SK-N-MC (cell line): ENCODE results near the gene HSPB9.
A peak's percentile ranks its signal among the peaks of the same experiment; 100 is the strongest.

Experiments used
- DNase-seq: peaks from one replicate; pipeline ENCODE4 v3.0.0-alpha.2; 2011; ENCODE audit warnings: low read depth, low spot score
- H3K27ac ChIP-seq: fragments of 200-600 bp; sonication (generic); 2 replicates; pipeline ENCODE4 v1.5.1; 2016; ENCODE audit warnings: mixed run types
- H3K36me3 ChIP-seq: fragments of 200-600 bp; sonication (generic); 2 replicates; pipeline ENCODE4 v1.6.1; 2017; ENCODE audit warnings: antibody characterized with exemption, low read length, mixed read lengths; ENCODE audit not compliant: insufficient read depth
- H3K4me3 ChIP-seq: fragments of 200-600 bp; sonication (generic); 2 replicates; pipeline ENCODE4 v1.5.1; 2016
- H3K9ac ChIP-seq: fragments of 200-600 bp; sonication (generic); 2 replicates; pipeline ENCODE4 v1.8.0; 2017; ENCODE audit warnings: mixed run types, mixed read lengths; ENCODE audit not compliant: insufficient read length
- H3K9me3 ChIP-seq: fragments of 200-600 bp; sonication (generic); 2 replicates; pipeline ENCODE4 v1.6.1; 2017; ENCODE audit warnings: low read depth, mild to moderate bottlenecking, antibody characterized with exemption, low read length, moderate library complexity, mixed read lengths
- EZH2 ChIP-seq: fragments of 200-600 bp; sonication (generic); IDR thresholded peaks from one replicate; pipeline ENCODE4 v1.6.1; 2017; ENCODE audit warnings: antibody characterized with exemption
- FOXP2 ChIP-seq: optimal IDR thresholded peaks from 2 replicates; pipeline ENCODE3; 2011; ENCODE audit warnings: mild to moderate bottlenecking, moderate library complexity; ENCODE audit not compliant: insufficient read depth; ENCODE audit errors: extremely low read length, control extremely low read depth
- POLR2AphosphoS5 ChIP-seq: IDR thresholded peaks from 2 replicates; pipeline ENCODE4 v1.6.1; 2012; ENCODE audit warnings: mild to moderate bottlenecking, low read depth, low read length, borderline replicate concordance

Gene HSPB9

GRCh38 chr17:42097691-42098631 lies 24.6 kb upstream of the HSPB9 start, which contains the start of gene ZNF385C:
ZNF385C (minus strand) TSS chr17:42098473; CDS start chr17:42063056, 35,417 bp downstream.
- H3K36me3 ChIP-seq, result no peaks in the 10 kb centered on the region
- peak within 1 kb of the TSS; percentile 78 for H3K4me3 ChIP-seq
- no peak within 1 kb of the TSS for H3K27ac ChIP-seq
- no peak for TF ChIP-seq EZH2
- no peak for TF ChIP-seq FOXP2
- no peak for TF ChIP-seq POLR2AphosphoS5
- no peaks in the 10 kb centered on the region for H3K9me3 ChIP-seq
- DNase-seq, result no peak
- H3K9ac ChIP-seq, result peak within 1 kb of the TSS; percentile 41

- H3K27ac ChIP-seq, result no peak overlapping the region
- DNase-seq, result no peak
- H3K9me3 ChIP-seq, result no peaks in the 10 kb centered on the region
- no peaks in the 10 kb centered on the region for H3K36me3 ChIP-seq
- no peak overlapping the region for H3K9ac ChIP-seq
- H3K4me3 ChIP-seq, result peak overlapping the region; percentile 78
- TF ChIP-seq FOXP2, result no peak
- no peak for TF ChIP-seq POLR2AphosphoS5
- TF ChIP-seq EZH2, result no peak
Observed at GRCh38 chr17:42098730-42099399, 23.7 kb upstream of the HSPB9 start.

- TF ChIP-seq EZH2, result no peak
- no peak for TF ChIP-seq POLR2AphosphoS5
- no peak for TF ChIP-seq FOXP2
- H3K9ac ChIP-seq, result no peak overlapping the region
- no peak for DNase-seq
- H3K9me3 ChIP-seq, result no peaks in the 10 kb centered on the region
- H3K27ac ChIP-seq, result no peak overlapping the region
- H3K36me3 ChIP-seq, result no peaks in the 10 kb centered on the region
- no peak overlapping the region for H3K4me3 ChIP-seq
Observed at GRCh38 chr17:42101513-42102292, 20.9 kb upstream of the HSPB9 start.

DNA sequence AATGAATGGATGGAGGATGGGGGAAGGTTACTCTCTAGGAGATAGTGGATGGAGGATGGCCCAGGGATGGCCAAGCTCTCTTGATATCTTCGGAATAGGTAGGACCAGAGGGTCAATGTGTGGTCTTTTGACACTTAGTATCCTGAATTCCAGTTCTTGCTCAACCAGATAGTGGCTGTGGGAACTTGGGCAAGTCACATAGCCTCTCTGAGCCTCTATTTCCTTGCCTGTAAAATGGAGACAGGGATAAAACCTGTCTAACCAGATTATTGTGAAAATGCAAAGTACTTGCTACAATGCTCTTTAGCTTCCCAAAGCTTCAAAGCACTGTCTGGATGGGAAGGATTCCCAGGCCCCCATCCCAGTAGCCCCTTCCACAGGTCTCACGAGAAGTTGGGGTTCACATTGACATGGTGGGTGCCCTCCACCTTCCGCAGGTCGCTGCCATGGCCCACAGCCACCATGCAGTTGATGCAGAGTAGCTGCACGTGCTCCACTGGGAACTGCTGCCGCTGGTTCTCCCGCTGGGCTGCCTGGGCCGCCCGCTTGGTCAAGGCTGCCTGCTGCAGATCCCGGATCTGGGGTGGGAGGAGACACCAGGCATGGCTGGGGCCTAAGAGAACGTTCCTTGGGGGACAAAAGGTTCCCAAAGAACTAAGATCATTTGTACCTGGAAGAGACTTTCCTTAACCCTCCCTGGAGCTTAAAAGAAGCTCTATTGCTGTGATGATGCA lies 19.2 kb upstream of the HSPB9 start:
- no peak overlapping the region for H3K27ac ChIP-seq
- TF ChIP-seq POLR2AphosphoS5 (no peak), FOXP2 (no peak), EZH2 (no peak)
- no peaks in the 10 kb centered on the region for H3K9me3 ChIP-seq
- no peak for DNase-seq
- H3K36me3 ChIP-seq, result no peaks in the 10 kb centered on the region
- no peak overlapping the region for H3K9ac ChIP-seq
- H3K4me3 ChIP-seq, result no peak overlapping the region

- Histone ChIP-seq H3K36me3 (no peaks in the 10 kb centered on the region), H3K4me3 (no peak overlapping the region), H3K27ac (no peak overlapping the region), H3K9me3 (no peaks in the 10 kb centered on the region), H3K9ac (no peak overlapping the region)
- DNase-seq, result no peak
- no peak for TF ChIP-seq FOXP2
- no peak for TF ChIP-seq POLR2AphosphoS5
- no peak for TF ChIP-seq EZH2
Observed at GRCh38 chr17:42104264-42104663, 18.3 kb upstream of the HSPB9 start.

DNA sequence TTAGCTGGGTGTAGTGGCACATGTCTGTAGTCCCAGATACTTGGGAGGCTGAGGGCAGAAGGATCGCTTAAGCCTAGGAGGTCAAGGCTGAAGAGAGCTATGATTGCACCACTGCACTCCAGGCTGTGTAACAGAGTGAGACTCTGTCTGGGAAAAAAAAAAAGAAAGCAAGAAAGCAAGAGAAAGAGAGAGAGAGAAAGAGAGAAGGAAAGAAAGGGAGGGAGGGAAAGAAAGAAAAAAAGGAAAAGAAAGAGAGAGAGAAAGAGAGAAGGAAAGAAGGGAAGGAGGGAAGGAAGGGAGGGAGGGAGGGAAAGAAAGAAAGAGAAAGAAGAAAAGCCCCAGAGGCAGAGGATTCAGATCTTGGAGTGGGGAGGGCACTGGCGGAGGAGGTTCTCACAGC lies 16.6 kb upstream of the HSPB9 start:
- no peak for DNase-seq

GRCh38 chr17:42107124-42107523 lies 15.5 kb upstream of the HSPB9 start:
- Histone ChIP-seq H3K9ac (no peak overlapping the region), H3K4me3 (peak overlapping the region; percentile 68)
- DNase-seq, result no peak

More for the DNA sequence above, 16.6 kb upstream of the HSPB9 start:
- TF ChIP-seq POLR2AphosphoS5 (no peak), EZH2 (no peak), FOXP2 (no peak)
- H3K27ac ChIP-seq, result no peak overlapping the region
- H3K9me3 ChIP-seq, result no peaks in the 10 kb centered on the region
- no peak overlapping the region for H3K9ac ChIP-seq
- H3K4me3 ChIP-seq, result no peak overlapping the region
- no peaks in the 10 kb centered on the region for H3K36me3 ChIP-seq

More at GRCh38 chr17:42107124-42107523, 15.5 kb upstream of the HSPB9 start:
- Histone ChIP-seq H3K36me3 (no peaks in the 10 kb centered on the region), H3K9me3 (no peaks in the 10 kb centered on the region), H3K27ac (no peak overlapping the region)
- TF ChIP-seq POLR2AphosphoS5 (no peak), EZH2 (no peak), FOXP2 (no peak)
